Stimulated activated CD8-positive, alpha-beta memory T cell treated with anti-CD3 and anti-CD28 coated beads, Interleukin-15, amount 100 ng/mL, for 48 hours (primary cell): ENCODE measurements around the gene CNTRL.
A peak's percentile ranks its signal among the peaks of the same experiment; 100 is the strongest.
"Not testable (repeated sequence)": the region's sequence is repeated elsewhere in the genome, so short reads cannot be mapped to it uniquely, and the experiment has no call there.

Experiments
- DNase-seq, 2 donors: peaks; one replicate each; pipeline ENCODE4 v3.0.0-alpha.2; 2020; ENCODE audit warnings: low read depth in 2 of 2

The CNTRL gene

GRCh38 chr9:121069396-121069795 lies 5.4 kb upstream of the CNTRL start:
- DNase-seq: no peak

GRCh38 chr9:121071370-121071755 lies 3.4 kb upstream of the CNTRL start:
- no peak for DNase-seq

GRCh38 chr9:121071756-121072421 lies 2.9 kb upstream of the CNTRL start:
- DNase-seq: no peak

- no peak for DNase-seq
These were observed 1.7 kb upstream of the CNTRL start for GRCh38 chr9:121073038-121073437.

- no peak for DNase-seq
These were observed 689 bp downstream of the CNTRL start for GRCh38 chr9:121075251-121076036.

- no peak for DNase-seq
These were observed 7.3 kb downstream of the CNTRL start for GRCh38 chr9:121082075-121082474.

- no peak for DNase-seq
These were observed 10.9 kb downstream of the CNTRL start for GRCh38 chr9:121085661-121086060.

GRCh38 chr9:121088576-121088975 lies 13.8 kb downstream of the CNTRL start:
- no peak for DNase-seq

GRCh38 chr9:121090743-121091142 lies 16.0 kb downstream of the CNTRL start:
- not testable (repeated sequence) for DNase-seq

GRCh38 chr9:121095057-121095456 lies 20.3 kb downstream of the CNTRL start:
- no peak for DNase-seq

- no peak for DNase-seq
These were observed 23.9 kb downstream of the CNTRL start for GRCh38 chr9:121098567-121099198.

GRCh38 chr9:121104054-121104453 lies 29.3 kb downstream of the CNTRL start:
- DNase-seq: not testable (repeated sequence)

- no peak for DNase-seq
These were observed 30.8 kb downstream of the CNTRL start for GRCh38 chr9:121105531-121105930.

GRCh38 chr9:121107029-121107428 lies 32.3 kb downstream of the CNTRL start:
- no peak for DNase-seq

- DNase-seq: no peak
These were observed 33.1 kb downstream of the CNTRL start for GRCh38 chr9:121107881-121108280.

GRCh38 chr9:121115466-121115865 lies 40.7 kb downstream of the CNTRL start:
- DNase-seq: no peak

GRCh38 chr9:121118266-121118665 lies 43.5 kb downstream of the CNTRL start:
- DNase-seq: no peak

GRCh38 chr9:121120386-121120785 lies 45.6 kb downstream of the CNTRL start:
- no peak for DNase-seq

- DNase-seq: peak; percentile 92 to 95
These were observed 46.9 kb downstream of the CNTRL start for GRCh38 chr9:121121582-121122087.

- DNase-seq: no peak
These were observed 47.7 kb downstream of the CNTRL start for GRCh38 chr9:121122246-121123032.

- no peak for DNase-seq
These were observed 49.2 kb downstream of the CNTRL start for GRCh38 chr9:121123816-121124535.
